ENCODE measurements around the gene INPP4B.

- TF ChIP-seq POLR2A (IDR thresholded peaks at IDR 0.05; ENCODE audit: borderline replicate concordance, extremely low read depth, insufficient read depth, insufficient read length): no peak
- TF ChIP-seq, protein P1, sequence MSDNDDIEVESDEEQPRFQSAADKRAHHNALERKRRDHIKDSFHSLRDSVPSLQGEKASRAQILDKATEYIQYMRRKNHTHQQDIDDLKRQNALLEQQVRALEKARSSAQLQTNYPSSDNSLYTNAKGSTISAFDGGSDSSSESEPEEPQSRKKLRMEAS (IDR thresholded peaks at IDR 0.05): no peak
- TF ChIP-seq EZH2 (IDR thresholded peaks at IDR 0.05): no peak
- no peak for TF ChIP-seq ELF1 (IDR thresholded peaks at IDR 0.05; ENCODE audit: borderline replicate concordance, low read depth)
- TF ChIP-seq, protein P2, sequence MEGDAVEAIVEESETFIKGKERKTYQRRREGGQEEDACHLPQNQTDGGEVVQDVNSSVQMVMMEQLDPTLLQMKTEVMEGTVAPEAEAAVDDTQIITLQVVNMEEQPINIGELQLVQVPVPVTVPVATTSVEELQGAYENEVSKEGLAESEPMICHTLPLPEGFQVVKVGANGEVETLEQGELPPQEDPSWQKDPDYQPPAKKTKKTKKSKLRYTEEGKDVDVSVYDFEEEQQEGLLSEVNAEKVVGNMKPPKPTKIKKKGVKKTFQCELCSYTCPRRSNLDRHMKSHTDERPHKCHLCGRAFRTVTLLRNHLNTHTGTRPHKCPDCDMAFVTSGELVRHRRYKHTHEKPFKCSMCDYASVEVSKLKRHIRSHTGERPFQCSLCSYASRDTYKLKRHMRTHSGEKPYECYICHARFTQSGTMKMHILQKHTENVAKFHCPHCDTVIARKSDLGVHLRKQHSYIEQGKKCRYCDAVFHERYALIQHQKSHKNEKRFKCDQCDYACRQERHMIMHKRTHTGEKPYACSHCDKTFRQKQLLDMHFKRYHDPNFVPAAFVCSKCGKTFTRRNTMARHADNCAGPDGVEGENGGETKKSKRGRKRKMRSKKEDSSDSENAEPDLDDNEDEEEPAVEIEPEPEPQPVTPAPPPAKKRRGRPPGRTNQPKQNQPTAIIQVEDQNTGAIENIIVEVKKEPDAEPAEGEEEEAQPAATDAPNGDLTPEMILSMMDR (IDR thresholded peaks at IDR 0.05 in 2 of 3, conservative IDR thresholded peaks at IDR 0.05 in 1 of 3; ENCODE audit: borderline replicate concordance in 1 of 3, insufficient read depth in 1 of 3, low read depth in 2 of 3, low read length in 2 of 3): no peak
- no peak for TF ChIP-seq ATF3 (IDR thresholded peaks at IDR 0.05)
- TF ChIP-seq POLR2AphosphoS5 (IDR thresholded peaks at IDR 0.05; ENCODE audit: low read depth, low read length): no peak
- no peak for TF ChIP-seq EZH2phosphoT487 (IDR thresholded peaks at IDR 0.05; ENCODE audit: borderline replicate concordance)
- no peak for TF ChIP-seq CEBPB (IDR thresholded peaks at IDR 0.05; ENCODE audit: low read depth)
- no peak for TF ChIP-seq TCF7L2 (IDR thresholded peaks at IDR 0.05; ENCODE audit: borderline replicate concordance, extremely low read depth, insufficient read depth, insufficient read length)
- TF ChIP-seq SIN3A (IDR thresholded peaks at IDR 0.05; ENCODE audit: low read depth): no peak
- TF ChIP-seq SRF (IDR thresholded peaks at IDR 0.05; ENCODE audit: low read depth): no peak
- TF ChIP-seq ZNF274 (IDR thresholded peaks at IDR 0.05; ENCODE audit: low read depth, low read length): no peak
Measured at GRCh38 chr4:142698552-142698951, 147.5 kb downstream of the INPP4B start.
